Measurements from ENCODE around the gene HOOK2. TPM values are rescaled to one million over a fixed set of nuclear protein-coding genes. Genes with fewer than 3 reads are reported as not detected.
A peak's percentile ranks its signal among the peaks of the same experiment; 100 is the strongest.

Gene HOOK2
- total RNA-seq, 1 experiment from 2014 or later, result 96.3 TPM

- ATAC-seq (0 out of 2 replicates have a peak, but pooled peaks have one; percentile 6), DNase-seq (ENCODE audit: low read depth, low spot score) (no peak)
- Histone ChIP-seq H3K9ac (ENCODE audit: low read length) (no peak overlapping the region), H3K27ac (ENCODE audit: low read depth, low read length) (no peak overlapping the region), H3K27me3 (ENCODE audit: insufficient read depth, low read length) (no peaks in the 10 kb centered on the region), H3K4me3 (replicated peaks in 1 of 2; ENCODE audit: low read depth in 1 of 2, low read length in 2 of 2) (no peak overlapping the region), H3K4me1 (ENCODE audit: control insufficient read depth in 1 of 2, insufficient read depth in 2 of 2, low read length in 2 of 2) (no peaks in the 10 kb centered on the region; a peak in 1 of 4 replicates), H2AFZ (ENCODE audit: low read depth, low read length, poor library complexity, severe bottlenecking) (no peak overlapping the region), H3K9me3 (ENCODE audit: control insufficient read depth in 1 of 2, insufficient read depth in 1 of 2, low read depth in 1 of 2, low read length in 2 of 2) (no peaks in the 10 kb centered on the region), H3K36me3 (ENCODE audit: control insufficient read depth in 1 of 2, insufficient read depth in 2 of 2, low read length in 2 of 2) (peaks cover 3 to 22% of the 10 kb centered on the region in 2 experiments; a peak in 3 of 4 replicates), H4K20me1 (ENCODE audit: insufficient read depth) (no peaks in the 10 kb centered on the region), H3K9me2 (ENCODE audit: insufficient read depth) (no peaks in the 10 kb centered on the region), H3K4me2 (ENCODE audit: low read length) (no peak overlapping the region), H3K79me2 (ENCODE audit: insufficient read depth, low read length) (no peaks in the 10 kb centered on the region)
- intact Hi-C loops (cut with micrococcal nuclease), result no loop called here
- ChIA-PET POLR2A (no interaction called here), CTCF (interaction anchor here (1.4 kb wide), 1 partner anchor 8 kb away, joined by 3 read pairs; no protein-coding TSS in a partner anchor), RAD21 (ENCODE audit: low non-redundant PET in 1 of 2, low total read pairs in 2 of 2, uncharacterized antibody in 2 of 2, unreplicated experiment in 2 of 2) (no interaction called here)
- no peak for TF ChIP-seq EZH2 (IDR thresholded peaks at IDR 0.05)
- TF ChIP-seq RAD21 (IDR thresholded peaks at IDR 0.05; ENCODE audit: low read depth), result no peak
- no TSS peak for BruUV-seq (replicated peaks)
Measured at GRCh38 chr19:12748489-12748888, 26.9 kb downstream of the HOOK2 start.

GRCh38 chr19:12745166-12745897, 30.0 kb downstream of the HOOK2 start:
- Histone ChIP-seq H3K36me3 (ENCODE audit: control insufficient read depth in 1 of 2, insufficient read depth in 2 of 2, low read length in 2 of 2) (peaks cover 3 to 22% of the 10 kb centered on the region in 2 experiments; a peak in 3 of 4 replicates), H3K4me1 (ENCODE audit: control insufficient read depth in 1 of 2, insufficient read depth in 2 of 2, low read length in 2 of 2) (no peaks in the 10 kb centered on the region; a peak in 1 of 4 replicates), H3K9ac (ENCODE audit: low read length) (no peak overlapping the region), H2AFZ (ENCODE audit: low read depth, low read length, poor library complexity, severe bottlenecking) (no peak overlapping the region), H4K20me1 (ENCODE audit: insufficient read depth) (no peaks in the 10 kb centered on the region), H3K4me2 (ENCODE audit: low read length) (no peak overlapping the region), H3K4me3 (replicated peaks in 1 of 2; ENCODE audit: low read depth in 1 of 2, low read length in 2 of 2) (no peak overlapping the region), H3K27me3 (ENCODE audit: insufficient read depth, low read length) (no peaks in the 10 kb centered on the region), H3K79me2 (ENCODE audit: insufficient read depth, low read length) (peaks cover 3% of the 10 kb centered on the region; the same call in 1 of the 2 replicates), H3K9me2 (ENCODE audit: insufficient read depth) (no peaks in the 10 kb centered on the region), H3K27ac (ENCODE audit: low read depth, low read length) (no peak overlapping the region), H3K9me3 (ENCODE audit: control insufficient read depth in 1 of 2, insufficient read depth in 1 of 2, low read depth in 1 of 2, low read length in 2 of 2) (no peaks in the 10 kb centered on the region)
- ChIA-PET CTCF (interaction anchor here (1.6 kb wide), 1 partner anchor 12 kb away, joined by 5 read pairs; no protein-coding TSS in a partner anchor), POLR2A (no interaction called here), RAD21 (ENCODE audit: low non-redundant PET in 1 of 2, low total read pairs in 2 of 2, uncharacterized antibody in 2 of 2, unreplicated experiment in 2 of 2) (no interaction called here)
- BruUV-seq (replicated peaks), result no TSS peak
- ATAC-seq, result no peak
- intact Hi-C loops (cut with micrococcal nuclease), result no loop called here
- no peak for DNase-seq (ENCODE audit: low read depth, low spot score)
- TF ChIP-seq ELF1 (IDR thresholded peaks at IDR 0.05; ENCODE audit: borderline replicate concordance, low read depth) (no peak), EZH2 (IDR thresholded peaks at IDR 0.05) (no peak), REST (IDR thresholded peaks at IDR 0.05; ENCODE audit: low read depth) (no peak), RAD21 (IDR thresholded peaks at IDR 0.05; ENCODE audit: low read depth) (no peak), ATF3 (IDR thresholded peaks at IDR 0.05) (no peak), CTCF (IDR thresholded peaks at IDR 0.05 in 2 of 3, conservative IDR thresholded peaks at IDR 0.05 in 1 of 3; ENCODE audit: borderline replicate concordance in 1 of 3, insufficient read depth in 1 of 3, low read depth in 2 of 3, low read length in 2 of 3) (no peak), EZH2phosphoT487 (IDR thresholded peaks at IDR 0.05; ENCODE audit: borderline replicate concordance) (no peak), SIN3A (IDR thresholded peaks at IDR 0.05; ENCODE audit: low read depth) (no peak), EGR1 (IDR thresholded peaks at IDR 0.05; ENCODE audit: low read depth) (no peak), POLR2AphosphoS5 (IDR thresholded peaks at IDR 0.05; ENCODE audit: low read depth, low read length) (no peak)

Data from HCT116 (cell line).